A204.1 (cell line): ENCODE measurements around the gene GPC1.

Experiments used
- FAIRE-seq: peaks from 2 replicates; lab custom pipeline; 2012; peaks lifted over from hg19 to GRCh38; lab: Jason Lieb, UNC

The GPC1 gene

DNA sequence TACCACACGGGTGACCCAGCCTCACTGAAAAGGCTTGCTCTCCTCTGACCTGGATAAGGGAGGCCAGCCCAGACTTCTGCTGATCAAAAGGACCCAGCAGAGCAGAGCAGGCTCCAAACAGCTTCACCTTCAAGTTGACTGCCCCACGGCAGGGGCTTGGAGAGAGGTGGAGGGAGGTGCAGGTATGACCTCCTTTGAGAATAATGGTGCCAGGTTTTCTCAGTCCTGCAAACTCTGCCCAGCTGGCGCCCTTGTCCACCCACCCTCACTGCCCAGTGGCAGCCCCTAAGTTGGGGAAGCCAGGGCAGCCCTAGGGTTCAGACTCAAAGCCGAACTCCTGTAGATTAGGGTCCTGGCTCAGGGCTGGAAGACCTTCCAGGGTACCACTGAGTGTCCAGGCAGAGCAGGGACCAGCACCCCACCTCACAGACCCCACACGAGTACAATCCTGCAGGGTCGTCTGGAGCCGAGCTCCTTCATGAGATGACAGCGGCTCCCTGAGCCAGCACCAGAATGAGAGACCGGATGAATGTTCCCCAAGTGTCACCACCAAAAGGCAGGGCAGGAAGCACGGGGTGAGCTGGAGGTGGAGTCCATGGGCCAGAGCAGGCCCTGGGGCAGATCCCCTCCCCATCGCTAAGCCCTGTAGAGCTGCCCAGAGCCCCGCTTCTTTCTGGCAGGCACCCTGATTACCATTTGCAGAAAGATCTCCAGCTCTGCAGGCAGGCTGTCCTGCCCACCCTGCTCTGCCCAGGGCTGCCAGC, 3.6 kb upstream of the GPC1 start:
- FAIRE-seq = no peak

DNA sequence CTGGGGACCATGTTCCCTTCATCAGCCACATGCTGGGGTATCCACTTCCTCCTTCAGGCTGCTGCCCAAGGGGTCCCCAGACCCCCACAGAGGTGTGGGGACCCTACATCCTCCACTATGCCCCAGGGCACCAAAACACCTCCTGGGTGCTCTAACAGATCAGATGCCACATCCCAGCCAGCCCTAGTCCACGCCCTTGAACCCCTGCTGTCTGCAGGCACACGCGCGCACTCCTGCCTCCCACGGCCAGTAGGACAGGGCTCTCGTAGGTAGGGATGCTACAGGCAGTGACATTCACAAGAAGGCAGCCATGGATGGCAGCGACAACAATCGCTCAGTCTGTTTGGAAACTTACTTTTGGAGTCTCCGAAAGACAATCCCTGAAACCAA, 3.0 kb upstream of the GPC1 start:
- FAIRE-seq = no peak

DNA sequence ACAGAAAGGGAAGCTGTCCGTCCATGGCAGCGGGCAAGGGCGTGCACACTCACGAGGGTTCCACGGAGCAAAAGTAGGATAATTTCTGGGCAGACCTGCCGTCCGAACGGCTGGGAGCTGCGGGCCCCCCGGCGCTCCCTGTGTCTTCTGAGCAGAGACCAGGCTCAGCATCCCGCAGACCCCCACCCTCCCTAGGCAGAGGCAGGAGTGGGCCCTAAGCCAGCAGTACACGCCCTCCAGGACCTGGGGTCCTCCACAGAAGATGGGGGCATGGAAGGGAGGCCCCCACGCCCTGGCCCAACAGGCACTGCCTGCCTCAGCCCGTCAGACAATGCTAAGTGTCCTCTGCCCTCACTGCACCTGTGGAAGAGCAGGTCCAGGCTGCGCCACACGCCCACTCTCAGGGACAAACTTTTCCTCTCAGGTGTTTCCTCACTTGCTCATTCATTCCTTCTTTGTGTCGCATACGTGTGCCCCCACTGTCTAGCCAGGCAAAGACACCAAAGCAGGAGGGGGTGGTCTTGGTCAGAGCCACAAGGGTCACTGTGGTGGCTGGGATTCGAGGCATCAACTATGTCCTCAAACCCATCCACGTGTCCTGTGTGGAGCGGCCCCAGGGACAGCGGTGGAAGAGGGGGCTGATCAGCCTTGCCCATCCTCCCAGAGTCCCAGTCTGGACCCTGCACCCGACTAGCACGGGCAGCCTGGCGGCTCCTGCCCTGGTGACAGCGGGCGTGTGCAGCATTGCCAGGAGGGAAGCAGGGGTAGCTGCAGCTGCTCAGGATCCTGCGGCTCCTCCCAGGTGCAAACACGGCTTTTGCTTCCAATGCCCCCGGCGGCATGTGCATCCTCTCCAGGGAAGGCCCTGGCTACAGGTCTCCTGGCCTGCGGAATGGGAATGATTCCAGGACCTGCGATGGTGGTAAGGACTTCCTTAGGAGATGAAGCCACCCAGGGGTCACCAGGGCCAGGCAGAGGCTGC, 2.4 kb upstream of the GPC1 start:
- FAIRE-seq = no peak

DNA sequence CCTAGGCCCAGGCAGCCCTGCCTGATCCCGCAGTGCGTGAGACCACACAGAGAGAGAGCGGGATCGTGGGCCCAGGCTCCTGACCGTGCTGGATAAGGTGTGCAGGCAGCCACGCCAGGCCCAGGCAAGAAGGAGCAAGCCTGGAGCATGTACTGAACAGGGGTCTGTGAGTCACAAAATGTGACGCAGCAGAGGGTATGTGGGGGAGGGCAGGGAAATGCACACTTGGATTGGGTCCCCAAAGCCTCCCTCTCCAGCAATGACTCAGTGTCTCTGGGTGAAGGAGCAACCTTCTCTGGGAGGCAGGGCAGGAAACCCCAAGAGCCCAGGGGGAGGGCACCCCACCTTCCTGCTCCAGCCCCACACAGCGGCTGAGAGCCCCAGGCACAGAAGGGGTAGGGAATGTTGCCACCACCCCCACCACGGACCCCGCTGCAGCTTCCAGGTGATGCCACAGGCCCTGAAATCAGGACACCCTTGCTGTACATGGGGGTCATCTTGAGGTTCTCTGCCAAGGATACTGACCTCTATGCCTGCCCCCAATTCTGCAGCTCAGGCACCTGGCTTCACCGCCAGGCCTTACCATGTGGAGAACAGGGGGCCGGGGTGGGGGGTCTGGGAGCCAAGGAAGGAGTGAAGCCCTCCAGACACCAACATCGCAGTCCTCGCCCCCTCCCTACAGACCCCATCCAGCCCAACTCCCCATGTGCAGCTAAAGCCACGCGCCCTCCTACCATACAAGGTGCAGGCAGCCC, 1.3 kb upstream of the GPC1 start:
- no peak for FAIRE-seq

DNA sequence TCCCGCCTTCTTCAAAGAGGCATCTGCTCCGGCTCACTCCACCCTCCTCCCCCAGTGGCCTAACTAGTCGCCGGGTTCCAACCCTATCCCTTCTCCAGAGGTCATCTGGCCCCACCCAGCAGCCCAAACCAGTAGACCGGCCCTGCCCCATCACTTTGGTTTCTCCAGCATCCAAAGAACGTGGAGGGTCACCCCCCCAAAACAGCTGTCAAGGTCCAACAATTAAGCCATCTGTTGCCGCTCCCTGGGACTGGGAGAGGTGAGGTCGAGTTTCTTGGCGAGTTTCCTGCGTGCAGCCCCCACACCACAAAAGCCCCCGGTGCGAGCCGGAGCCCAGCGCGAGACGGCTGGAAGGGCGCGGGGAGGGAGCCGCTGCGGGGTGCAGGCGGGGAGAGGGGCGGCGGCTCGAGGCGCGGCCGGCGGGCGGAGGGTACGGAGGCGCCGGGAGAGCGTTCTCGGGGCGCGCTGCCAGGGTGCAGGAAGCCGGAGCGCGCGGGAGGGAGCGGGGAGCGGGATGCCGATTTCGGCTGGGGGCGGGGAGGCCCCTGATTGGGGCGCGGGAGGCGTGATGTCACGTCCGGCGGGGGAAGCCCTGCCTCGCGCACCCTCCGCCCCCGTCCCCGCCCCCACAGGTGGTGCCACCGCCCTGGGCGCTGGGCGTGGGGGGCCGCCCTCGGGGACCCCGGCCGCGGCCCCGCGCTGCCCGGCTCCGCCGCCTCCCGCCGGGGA, 571 bp upstream of the GPC1 start:
- no peak for FAIRE-seq

DNA sequence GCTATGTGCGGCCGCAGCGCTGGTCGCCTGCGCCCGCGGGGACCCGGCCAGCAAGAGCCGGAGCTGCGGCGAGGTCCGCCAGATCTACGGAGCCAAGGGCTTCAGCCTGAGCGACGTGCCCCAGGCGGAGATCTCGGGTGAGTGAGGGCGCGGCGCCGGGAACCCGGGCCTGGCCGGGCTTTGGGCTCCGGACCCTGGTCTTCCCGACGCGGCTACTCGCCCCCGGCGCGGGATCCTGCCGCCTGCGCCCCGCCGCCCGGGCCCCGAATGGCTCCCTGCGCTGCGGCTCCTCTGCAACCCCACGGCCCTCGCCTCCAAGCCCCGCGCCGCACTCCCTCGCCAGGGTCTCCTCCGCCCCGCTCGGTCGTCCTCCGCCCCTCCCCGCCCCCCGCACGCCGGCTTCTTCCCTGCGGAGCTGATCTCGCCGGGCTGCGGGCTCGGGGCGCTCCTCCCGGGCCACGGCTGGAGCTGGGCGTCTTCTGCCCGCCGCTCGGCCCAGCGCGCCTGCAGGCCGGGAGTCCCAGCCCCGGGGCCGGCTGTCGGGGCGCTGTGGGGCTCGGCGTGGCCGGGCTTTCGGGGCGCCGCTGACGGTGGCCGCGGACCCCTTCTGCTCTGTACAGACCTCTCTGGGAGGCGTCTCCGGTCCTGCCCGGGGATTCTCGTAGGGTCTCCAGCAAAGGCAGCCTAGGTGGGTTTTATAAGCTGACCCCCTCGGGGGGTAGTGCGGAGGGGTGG, 652 bp downstream of the GPC1 start:
- no peak for FAIRE-seq

DNA sequence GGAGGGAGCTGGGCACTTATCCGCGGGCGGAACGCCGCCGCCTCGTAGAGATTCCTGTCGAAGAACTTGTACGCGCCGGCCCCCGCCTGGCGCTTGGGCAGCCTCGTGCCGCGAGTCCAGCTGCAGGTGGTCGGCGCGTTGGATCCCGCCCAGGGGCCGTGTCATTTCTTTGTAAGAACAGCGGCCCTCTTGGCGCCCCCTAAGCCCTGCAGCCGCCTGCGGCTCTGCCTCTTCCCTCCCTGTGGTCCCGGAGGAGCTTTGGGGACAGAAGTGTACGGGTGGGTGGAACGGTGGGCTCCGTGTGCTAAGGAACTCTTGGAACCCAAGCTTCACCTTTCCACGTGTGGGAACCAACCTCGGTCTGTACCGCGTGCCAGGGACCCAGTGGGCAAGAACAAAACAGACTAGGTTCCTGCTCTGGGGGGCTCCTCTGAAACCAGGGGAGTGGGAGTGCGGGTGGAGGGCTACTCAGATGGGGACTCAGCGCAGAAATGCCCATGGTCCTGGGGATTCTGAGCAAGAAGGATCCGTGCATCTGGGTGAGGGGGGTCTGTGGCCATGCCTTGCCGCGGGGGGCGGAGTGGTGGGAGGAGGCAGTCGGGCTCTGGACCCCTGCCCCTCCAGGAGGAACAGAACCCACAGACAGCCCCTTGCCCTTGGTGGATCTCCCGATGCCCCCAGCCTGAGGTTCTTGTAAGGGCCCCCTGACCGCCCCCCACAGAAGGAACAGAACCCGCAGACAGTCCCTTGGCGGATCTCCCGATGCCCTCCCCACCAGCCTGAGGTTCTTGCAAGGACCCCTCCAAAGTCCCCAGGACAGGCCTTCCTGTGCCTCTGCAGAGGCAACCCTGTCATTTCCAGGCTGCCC, 1.5 kb downstream of the GPC1 start:
- no peak for FAIRE-seq

DNA sequence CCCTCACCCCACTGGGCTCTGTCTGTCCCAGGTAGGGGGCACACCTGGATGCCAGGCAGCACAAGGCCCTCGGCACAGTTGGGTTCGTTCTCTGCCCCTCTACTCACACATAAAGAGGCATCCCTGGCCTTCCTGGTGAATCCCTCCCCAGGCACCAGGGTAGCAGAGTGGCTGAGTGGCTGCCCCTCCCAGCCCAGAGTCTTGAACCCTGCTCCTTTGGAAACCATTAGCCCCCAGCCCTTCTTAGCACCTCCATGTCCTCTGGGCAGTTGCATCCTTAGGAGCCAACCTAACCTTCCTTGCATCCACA, 2.0 kb downstream of the GPC1 start:
- FAIRE-seq = no peak

DNA sequence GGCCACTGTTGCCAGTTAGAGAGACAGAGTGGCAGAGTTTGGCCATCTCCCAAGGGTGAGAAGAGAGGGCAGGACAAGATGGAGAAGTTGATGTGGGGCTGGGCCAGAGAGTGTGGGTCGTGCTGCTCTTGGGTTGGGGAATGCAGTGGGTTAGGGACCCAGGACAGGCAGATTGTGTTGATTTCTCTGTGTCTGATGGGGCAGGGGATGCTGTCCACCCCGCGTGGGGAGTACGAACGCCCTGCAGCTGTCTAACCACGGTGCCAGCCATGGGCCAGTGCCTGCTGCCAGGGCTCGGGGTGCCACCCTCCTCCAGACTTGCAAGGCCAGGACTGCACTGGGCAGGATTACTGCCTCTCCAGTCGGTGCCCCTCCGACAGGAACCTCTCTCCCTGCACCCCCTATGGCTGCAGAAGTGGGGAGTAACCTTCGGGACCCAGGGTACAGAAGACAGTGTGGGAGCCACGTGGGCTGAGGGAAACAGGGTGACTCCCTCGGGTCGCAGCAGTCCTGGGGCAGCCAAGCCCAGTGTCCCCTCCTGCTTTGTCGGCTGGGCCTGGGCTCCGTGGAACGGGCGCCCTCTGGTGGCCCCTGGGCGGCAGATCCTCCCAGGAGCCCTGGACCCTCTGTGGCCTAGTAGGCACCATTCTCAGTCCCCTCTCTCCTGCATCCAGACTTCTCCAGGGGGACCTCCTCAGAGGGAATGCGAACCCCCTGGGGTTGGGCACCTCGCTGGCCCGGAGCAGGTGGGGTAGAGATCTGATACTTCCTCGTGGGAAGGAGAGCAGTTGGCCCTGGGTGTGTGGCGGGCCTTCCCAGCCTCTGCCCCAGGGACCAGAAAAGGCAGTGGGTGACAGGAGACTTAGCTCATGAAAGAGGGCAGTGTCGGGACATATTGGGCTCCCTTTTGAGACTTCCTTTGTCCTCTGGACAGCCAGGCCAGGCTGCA, 2.7 kb downstream of the GPC1 start:
- no peak for FAIRE-seq

DNA sequence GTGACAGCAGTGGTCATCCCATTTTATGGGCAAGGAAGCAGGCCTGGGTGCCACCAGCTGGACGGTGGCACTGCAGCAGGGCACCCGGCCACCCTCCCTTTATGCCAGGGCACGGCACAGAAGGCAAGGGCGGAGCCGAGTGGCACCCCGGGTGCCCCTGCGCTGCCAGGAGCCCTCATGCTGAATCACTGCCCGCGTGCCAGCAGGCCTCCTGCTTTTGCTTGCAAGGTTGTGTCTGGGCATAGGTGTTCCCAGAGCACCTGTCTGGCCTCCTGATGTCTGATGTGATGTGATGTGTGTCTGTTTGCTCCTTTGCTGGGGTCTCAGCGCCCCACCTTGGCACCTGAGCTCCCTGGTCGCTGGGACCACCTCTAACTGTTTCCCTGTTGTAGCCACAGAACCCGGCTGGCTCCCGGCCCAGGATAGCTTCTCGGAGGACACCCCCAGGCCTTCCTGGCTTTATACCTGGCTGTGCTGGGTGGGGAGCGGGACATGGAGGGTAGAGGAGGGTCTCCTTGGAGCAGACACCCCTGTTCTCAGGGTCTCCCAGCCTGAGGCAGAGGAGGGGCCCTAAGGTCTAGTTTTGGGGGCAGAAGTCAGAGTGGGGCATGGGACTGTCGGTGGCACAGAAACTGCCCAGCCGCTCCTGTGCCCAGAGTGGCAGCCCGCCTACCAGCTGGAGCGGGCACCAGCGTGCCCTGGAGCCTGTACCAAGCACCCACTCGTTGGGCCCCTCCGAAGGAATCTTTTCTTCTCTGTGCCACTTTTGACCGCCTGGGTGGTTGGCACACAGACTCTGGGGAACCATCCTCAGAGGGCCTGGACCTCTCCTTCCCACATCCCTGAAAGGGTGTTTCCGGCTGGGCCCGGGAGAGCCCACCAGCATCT, 3.6 kb downstream of the GPC1 start:
- no peak for FAIRE-seq

DNA sequence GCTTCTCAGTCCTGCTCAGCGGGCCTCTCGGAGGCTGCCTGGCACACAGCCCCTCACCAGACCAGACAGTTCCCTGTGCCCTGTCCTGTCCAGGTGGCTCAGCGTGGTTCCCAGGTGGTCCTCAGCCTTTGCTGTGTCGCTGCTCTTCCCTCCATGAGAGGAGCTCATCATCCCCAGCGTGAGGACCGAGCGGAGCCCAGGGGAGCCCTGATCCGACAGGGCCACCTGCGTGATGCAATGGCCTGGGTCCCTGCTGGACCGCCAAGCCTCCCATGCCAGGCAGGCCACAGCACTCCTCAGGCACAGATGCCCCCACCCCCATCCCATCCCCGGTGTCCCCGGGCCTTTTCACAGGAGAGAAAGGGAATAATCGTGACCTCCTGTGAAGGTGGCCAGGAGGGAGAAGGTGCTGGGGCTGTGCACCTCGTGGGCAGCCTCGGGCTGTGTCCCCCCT, 4.3 kb downstream of the GPC1 start:
- FAIRE-seq = no peak

DNA sequence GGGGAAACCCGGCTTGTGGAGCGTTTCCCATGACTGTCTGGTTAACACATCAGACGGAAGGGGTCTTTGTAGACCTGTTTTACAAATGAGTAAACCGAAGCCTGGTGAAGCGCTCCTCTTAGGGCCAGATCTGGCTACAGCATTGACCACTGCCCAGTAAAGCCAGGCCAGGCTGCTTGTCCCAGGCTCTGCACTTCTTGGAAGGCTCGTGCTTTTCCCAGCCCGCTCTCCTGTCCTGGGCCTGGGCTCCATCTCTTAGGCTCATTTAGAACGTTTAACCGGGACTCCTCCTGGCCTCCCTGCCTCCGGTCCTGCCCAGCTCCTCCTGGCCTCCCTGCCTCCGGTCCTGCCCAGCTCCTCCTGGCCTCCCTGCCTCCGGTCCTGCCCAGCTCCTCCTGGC, 4.8 kb downstream of the GPC1 start:
- FAIRE-seq = no peak

DNA sequence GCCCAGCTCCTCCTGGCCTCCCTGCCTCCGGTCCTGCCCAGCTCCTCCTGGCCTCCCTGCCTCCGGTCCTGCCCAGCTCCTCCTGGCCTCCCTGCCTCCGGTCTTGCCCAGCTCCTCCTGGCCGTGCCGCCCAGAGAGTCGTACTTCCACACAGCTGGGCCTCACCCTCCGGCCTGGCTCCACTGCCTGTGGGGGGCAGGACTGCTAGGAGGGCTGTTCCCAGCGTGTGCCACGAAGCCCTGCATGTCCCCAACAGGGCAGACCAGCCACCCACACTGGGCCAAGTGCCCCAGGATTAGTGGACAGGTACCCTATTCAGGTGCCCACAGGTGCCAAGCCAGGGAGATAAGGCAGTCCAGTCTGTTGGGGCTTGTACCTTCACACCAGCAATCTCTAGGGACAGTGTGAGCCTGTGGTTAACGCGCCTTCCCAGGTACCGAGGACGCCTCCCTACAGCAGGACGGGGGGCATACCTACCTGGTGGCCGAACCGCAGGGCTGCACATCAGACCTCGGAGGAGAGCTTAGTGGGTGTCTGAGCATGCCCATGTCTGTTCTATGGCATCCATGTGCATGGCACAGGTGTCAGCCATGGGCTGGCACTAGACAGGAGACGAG, 5.3 kb downstream of the GPC1 start:
- FAIRE-seq = no peak

DNA sequence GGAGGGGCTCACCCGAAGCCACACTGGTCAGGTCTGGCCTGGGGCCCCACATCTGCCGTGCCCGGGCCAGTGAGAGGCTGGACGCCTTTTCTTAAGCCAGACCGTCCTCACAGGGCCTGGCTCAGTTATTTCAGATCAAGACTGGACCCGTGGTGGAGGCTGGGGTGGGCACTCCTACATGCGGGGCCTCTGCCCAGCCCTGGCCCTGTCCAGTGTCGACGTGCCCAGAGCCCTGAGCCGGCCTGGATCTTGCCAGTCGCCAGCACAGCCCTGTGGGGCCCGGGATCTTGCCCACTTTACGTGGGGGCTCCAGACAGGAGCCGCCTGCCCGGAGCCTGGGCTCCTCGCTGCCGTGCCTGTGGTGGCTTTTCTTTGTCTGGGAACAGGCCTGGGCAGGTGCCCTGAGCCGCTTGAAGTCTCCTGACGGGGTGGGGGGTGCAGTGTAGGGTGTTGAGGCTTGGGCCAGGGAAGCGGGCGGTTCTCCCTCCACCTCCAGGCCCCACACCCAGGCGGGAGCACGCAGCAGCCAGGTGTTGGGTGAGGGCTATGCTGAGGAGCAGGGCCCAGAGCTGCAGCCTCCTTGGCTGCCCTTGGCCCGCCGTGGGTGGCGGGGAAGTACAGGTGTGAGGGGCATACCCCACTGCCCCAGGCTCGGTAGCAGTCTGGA, 6.0 kb downstream of the GPC1 start:
- no peak for FAIRE-seq

DNA sequence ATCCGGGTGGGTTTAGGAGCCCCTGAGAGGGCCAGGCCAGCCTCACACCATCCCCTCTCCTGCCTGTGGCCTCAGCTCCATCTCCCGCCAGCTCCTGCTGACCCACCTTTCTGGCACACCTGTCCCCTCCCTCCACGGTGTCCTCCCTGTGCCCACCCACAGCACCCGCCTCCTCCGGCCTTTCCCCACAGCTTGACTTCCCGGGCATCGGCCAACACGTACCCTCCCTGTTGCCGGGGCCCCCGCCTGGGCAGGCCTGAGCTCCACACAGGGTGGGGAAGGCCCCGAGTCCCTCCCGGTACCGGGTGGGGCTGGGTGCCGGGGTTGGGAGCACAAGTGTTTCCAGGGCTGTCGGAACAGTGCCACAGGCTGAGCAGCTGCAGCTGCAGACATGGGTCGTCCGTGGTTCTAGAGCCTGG, 6.5 kb downstream of the GPC1 start:
- FAIRE-seq = no peak

DNA sequence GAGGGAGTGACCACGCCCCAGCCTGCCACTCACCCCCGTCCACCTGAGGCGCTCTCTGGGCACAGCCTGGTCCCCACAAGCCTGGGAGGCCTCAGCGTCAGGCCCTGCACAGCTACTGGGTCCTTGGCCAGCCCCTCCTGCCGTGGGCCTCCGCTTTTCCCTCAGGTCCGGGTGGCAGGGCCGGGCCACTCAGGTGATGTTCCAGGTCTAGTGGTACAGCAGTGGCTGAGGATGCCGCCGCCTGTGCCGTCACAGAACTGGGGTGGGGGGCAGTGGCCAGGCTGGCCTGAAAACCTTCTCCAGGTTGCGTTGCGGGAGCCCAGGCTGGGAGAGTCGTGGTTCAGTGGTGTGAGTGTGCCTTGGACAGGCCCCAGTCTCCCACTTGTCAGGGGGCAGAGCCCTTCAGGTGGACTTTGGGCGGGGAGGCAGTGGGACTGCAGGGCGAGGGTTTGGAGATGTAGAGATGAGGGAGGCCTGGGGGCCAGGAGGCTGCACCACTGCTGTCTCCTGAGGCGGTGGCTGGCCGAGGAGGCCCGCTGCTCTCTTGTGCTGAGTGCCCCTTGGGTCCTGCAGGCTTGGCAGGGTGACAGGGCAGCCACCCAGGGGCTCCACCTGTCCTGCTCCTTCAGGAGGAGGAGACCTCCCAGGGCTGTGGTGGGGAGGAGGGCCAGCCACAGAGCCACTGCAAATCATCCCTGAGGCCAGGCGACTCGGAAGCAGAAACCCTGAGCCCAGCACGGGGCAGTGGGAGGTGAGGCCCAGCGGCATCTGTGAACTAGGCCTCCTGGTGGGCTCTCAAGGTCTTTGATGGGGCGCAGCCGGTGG, 7.6 kb downstream of the GPC1 start:
- no peak for FAIRE-seq
